Neural cell (in vitro differentiated cells): ENCODE measurements around the gene ZCRB1. TPM values are rescaled to one million over a fixed set of nuclear protein-coding genes. Genes with fewer than 3 reads are reported as not detected.

Source experiments
- H2AFZ ChIP-seq: fragments of 200-600, 300-800 bp; sonication (generic), shearing (Covaris generic); 2 replicates; pipeline ENCODE4 v1.6.0; 2014; ENCODE audit warnings: low read depth, mild to moderate bottlenecking, antibody characterized with exemption, low read length, moderate library complexity
- H3F3A ChIP-seq: fragments of 200-600 bp; shearing (Covaris generic); 2 replicates; pipeline ENCODE4 v1.6.1; 2016; ENCODE audit warnings: mild to moderate bottlenecking, moderate library complexity, mixed read lengths, antibody characterized with exemption, low read length; ENCODE audit not compliant: insufficient read depth, poor library complexity, severe bottlenecking
- H3K27ac ChIP-seq: fragments of 200-600, 300-800 bp; sonication (generic), shearing (Covaris generic); 2 replicates; pipeline ENCODE4 v1.5.1; 2014; ENCODE audit warnings: mild to moderate bottlenecking, low read length, moderate library complexity
- H3K27me3 ChIP-seq: fragments of 300-800, 200-600 bp; sonication (generic), shearing (Covaris generic); 2 replicates; pipeline ENCODE4 v1.6.0; 2014; ENCODE audit warnings: mild to moderate bottlenecking, low read depth, low read length, moderate library complexity; ENCODE audit not compliant: insufficient read depth
- H3K36me3 ChIP-seq: fragments of 300-800, 200-600 bp; sonication (generic), shearing (Covaris generic); 2 replicates; pipeline ENCODE4 v1.5.1; 2014; ENCODE audit warnings: mild to moderate bottlenecking, antibody characterized with exemption, low read length, moderate library complexity; ENCODE audit not compliant: insufficient read depth
- H3K4me2 ChIP-seq: fragments of 300-800, 200-600 bp; sonication (generic), shearing (Covaris generic); 2 replicates; pipeline ENCODE4 v1.6.0; 2014; ENCODE audit warnings: mild to moderate bottlenecking, low read length
- H3K4me3 ChIP-seq: fragments of 300-800, 200-600 bp; sonication (generic), shearing (Covaris generic); 2 replicates; pipeline ENCODE4 v1.5.1; 2014; ENCODE audit warnings: mild to moderate bottlenecking, low read length, moderate library complexity
- H3K79me2 ChIP-seq: fragments of 200-600 bp; shearing (Covaris generic); replicated peaks from 2 replicates; pipeline ENCODE4 v1.6.0; 2014; ENCODE audit warnings: mild to moderate bottlenecking, low read length, moderate library complexity; ENCODE audit not compliant: insufficient read depth
- H3K9ac ChIP-seq: fragments of 300-800, 200-600 bp; sonication (generic), shearing (Covaris generic); 2 replicates; pipeline ENCODE4 v1.6.1; 2016; ENCODE audit warnings: mild to moderate bottlenecking, low read length, mixed read lengths
- H3K9me2 ChIP-seq: fragments of 200-600 bp; shearing (Covaris generic); 2 replicates; pipeline ENCODE4 v1.6.1; 2016; ENCODE audit warnings: mild to moderate bottlenecking, low read length, mixed read lengths; ENCODE audit not compliant: insufficient read depth
- H3K9me3 ChIP-seq: fragments of 200-600, 300-800 bp; sonication (generic), shearing (Covaris generic); 2 replicates; pipeline ENCODE4 v1.6.1; 2016; ENCODE audit warnings: mild to moderate bottlenecking, mixed run types, low read length, moderate library complexity, mixed read lengths
- H4K20me1 ChIP-seq: fragments of 200-600 bp; shearing (Covaris generic); 2 replicates; pipeline ENCODE4 v1.6.1; 2016; ENCODE audit warnings: mild to moderate bottlenecking, mixed run types; ENCODE audit not compliant: insufficient read depth
- CTCF ChIP-seq: fragments of 450-650 bp; IDR thresholded peaks from 2 replicates; pipeline ENCODE4 v1.5.1; 2014; ENCODE audit warnings: antibody characterized with exemption, mild to moderate bottlenecking, moderate library complexity; ENCODE audit not compliant: poor library complexity, severe bottlenecking
- EP300 ChIP-seq: fragments of 450-650 bp; conservative IDR thresholded peaks from 2 replicates; pipeline ENCODE4 v1.6.1; 2014; ENCODE audit warnings: antibody characterized with exemption, mild to moderate bottlenecking, moderate library complexity; ENCODE audit not compliant: poor library complexity, severe bottlenecking
- EZH2 ChIP-seq: fragments of 200-600, 300-800 bp; shearing (Covaris generic), sonication (generic); IDR thresholded peaks from 2 replicates; pipeline ENCODE4 v1.6.1; 2014; ENCODE audit warnings: antibody characterized with exemption, low read length, borderline replicate concordance, mild to moderate bottlenecking; ENCODE audit not compliant: insufficient read depth, poor library complexity, severe bottlenecking
- MXI1 ChIP-seq: fragments of 450-650 bp; conservative IDR thresholded peaks from 2 replicates; pipeline ENCODE4 v1.6.1; 2014; ENCODE audit warnings: antibody characterized with exemption, mild to moderate bottlenecking; ENCODE audit not compliant: poor library complexity, severe bottlenecking
- POLR2AphosphoS5 ChIP-seq: IDR thresholded peaks from 2 replicates; pipeline ENCODE4 v1.6.1; 2012
- RAD21 ChIP-seq: fragments of 450-650 bp; conservative IDR thresholded peaks from 2 replicates; pipeline ENCODE4 v1.6.1; 2014; ENCODE audit warnings: antibody characterized with exemption, mild to moderate bottlenecking, moderate library complexity
- REST ChIP-seq: IDR thresholded peaks from 2 replicates; pipeline ENCODE4 v1.6.1; 2012; ENCODE audit warnings: borderline replicate concordance
- SMC3 ChIP-seq: fragments of 450-650 bp; conservative IDR thresholded peaks from 2 replicates; pipeline ENCODE4 v1.6.1; 2014; ENCODE audit warnings: antibody characterized with exemption, mild to moderate bottlenecking, moderate library complexity; ENCODE audit not compliant: poor library complexity
- TAF1 ChIP-seq: IDR thresholded peaks from 2 replicates; pipeline ENCODE4 v1.6.1; 2012; ENCODE audit warnings: low read depth
- polyA plus RNA-seq: library from polyadenylated mRNA; depleted of rRNA; stranded (reverse); fragments of >200 nt; gene quantifications from 2 replicates; pipeline ENCODE4 v1.2.3, GENCODE V29; 2014

Gene ZCRB1
- polyA plus RNA-seq, 1 donor from 2014 or later: 83.9 TPM

- H3K79me2 ChIP-seq: no peaks in the 10 kb centered on the region
- no peaks in the 10 kb centered on the region for H3K9me2 ChIP-seq
- H3K9ac ChIP-seq: no peak overlapping the region
- no peak overlapping the region for H3K27ac ChIP-seq
- H3F3A ChIP-seq: no peaks in the 10 kb centered on the region
- TF ChIP-seq MXI1: no peak
- peak; percentile 89 for TF ChIP-seq SMC3
- TF ChIP-seq TAF1: no peak
- no peak for TF ChIP-seq POLR2AphosphoS5
- TF ChIP-seq REST: no peak
- TF ChIP-seq RAD21: peak; percentile 87
- TF ChIP-seq CTCF: peak; percentile 88
- peak; percentile 46 for TF ChIP-seq EP300
- H3K4me2 ChIP-seq: no peak overlapping the region
- H3K36me3 ChIP-seq: no peaks in the 10 kb centered on the region
- no peak overlapping the region for H3K4me3 ChIP-seq
- no peak overlapping the region for H2AFZ ChIP-seq
- no peaks in the 10 kb centered on the region for H3K9me3 ChIP-seq
- H3K27me3 ChIP-seq: no peaks in the 10 kb centered on the region
- no peaks in the 10 kb centered on the region for H4K20me1 ChIP-seq
Measured at GRCh38 chr12:42372154-42372791, 46.4 kb upstream of the ZCRB1 start.

- Histone ChIP-seq H4K20me1 (no peaks in the 10 kb centered on the region), H3K4me3 (no peak overlapping the region), H3K9me2 (no peaks in the 10 kb centered on the region), H3K79me2 (no peaks in the 10 kb centered on the region), H3K4me2 (no peak overlapping the region), H2AFZ (no peak overlapping the region), H3K9me3 (no peaks in the 10 kb centered on the region), H3F3A (no peaks in the 10 kb centered on the region), H3K36me3 (no peaks in the 10 kb centered on the region), H3K9ac (no peak overlapping the region), H3K27me3 (no peaks in the 10 kb centered on the region), H3K27ac (no peak overlapping the region)
- TF ChIP-seq EZH2 (no peak), POLR2AphosphoS5 (no peak), TAF1 (no peak), REST (no peak), RAD21 (no peak), CTCF (no peak), EP300 (no peak), SMC3 (no peak), MXI1 (no peak)
Measured at GRCh38 chr12:42370013-42370412, 44.1 kb upstream of the ZCRB1 start.
